KMS-11 (cell line): ENCODE measurements around the gene CORO1C.

Source experiments
- H2AFZ ChIP-seq: fragments of 200-600 bp; sonication (generic); 2 replicates; pipeline ENCODE4 v1.6.1; 2016; ENCODE audit warnings: antibody characterized with exemption, mixed run types, low read depth
- H3K27ac ChIP-seq: fragments of 200-600 bp; sonication (generic); 2 replicates; pipeline ENCODE4 v1.6.1; 2016; ENCODE audit warnings: mild to moderate bottlenecking, mixed run types
- H3K27me3 ChIP-seq: fragments of 200-600 bp; sonication (generic); 2 replicates; pipeline ENCODE4 v1.6.1; 2017; ENCODE audit warnings: mild to moderate bottlenecking, low read depth, mixed run types, moderate library complexity; ENCODE audit not compliant: insufficient read depth
- H3K36me3 ChIP-seq: fragments of 200-600 bp; sonication (generic); 2 replicates; pipeline ENCODE4 v1.6.1; 2017; ENCODE audit warnings: mild to moderate bottlenecking, mixed run types; ENCODE audit not compliant: insufficient read depth
- H3K4me1 ChIP-seq: fragments of 200-600 bp; sonication (generic); 2 replicates; pipeline ENCODE4 v1.6.1; 2016; ENCODE audit warnings: mild to moderate bottlenecking, low read depth, mixed run types; ENCODE audit not compliant: poor library complexity, severe bottlenecking
- H3K4me2 ChIP-seq: fragments of 200-600 bp; sonication (generic); 2 replicates; pipeline ENCODE4 v1.7.0; 2016; ENCODE audit warnings: mild to moderate bottlenecking, mixed run types
- H3K4me3 ChIP-seq: fragments of 200-600 bp; sonication (generic); IDR thresholded peaks from 2 replicates; pipeline ENCODE4 v1.6.1; 2017; ENCODE audit warnings: low read depth, low read length, mixed read lengths; ENCODE audit not compliant: insufficient read depth
- H3K79me2 ChIP-seq: fragments of 200-600 bp; sonication (generic); 2 replicates; pipeline ENCODE4 v1.6.1; 2016; ENCODE audit warnings: low read depth, mixed run types; ENCODE audit not compliant: insufficient read depth
- H3K9ac ChIP-seq: fragments of 200-600 bp; sonication (generic); 2 replicates; pipeline ENCODE4 v1.6.1; 2016; ENCODE audit warnings: mild to moderate bottlenecking, mixed run types
- H4K20me1 ChIP-seq: fragments of 200-600 bp; sonication (generic); 2 replicates; pipeline ENCODE4 v1.6.1; 2016; ENCODE audit warnings: mild to moderate bottlenecking, mixed run types; ENCODE audit not compliant: insufficient read depth
- TF ChIP-seq, protein P1 (sequence below): fragments of 200-600 bp; sonication (generic); conservative IDR thresholded peaks from 2 replicates; pipeline ENCODE4 v1.6.1; 2017; ENCODE audit warnings: low read depth, mild to moderate bottlenecking, antibody characterized with exemption, low read length, moderate library complexity, mixed read lengths

CORO1C gene

DNA sequence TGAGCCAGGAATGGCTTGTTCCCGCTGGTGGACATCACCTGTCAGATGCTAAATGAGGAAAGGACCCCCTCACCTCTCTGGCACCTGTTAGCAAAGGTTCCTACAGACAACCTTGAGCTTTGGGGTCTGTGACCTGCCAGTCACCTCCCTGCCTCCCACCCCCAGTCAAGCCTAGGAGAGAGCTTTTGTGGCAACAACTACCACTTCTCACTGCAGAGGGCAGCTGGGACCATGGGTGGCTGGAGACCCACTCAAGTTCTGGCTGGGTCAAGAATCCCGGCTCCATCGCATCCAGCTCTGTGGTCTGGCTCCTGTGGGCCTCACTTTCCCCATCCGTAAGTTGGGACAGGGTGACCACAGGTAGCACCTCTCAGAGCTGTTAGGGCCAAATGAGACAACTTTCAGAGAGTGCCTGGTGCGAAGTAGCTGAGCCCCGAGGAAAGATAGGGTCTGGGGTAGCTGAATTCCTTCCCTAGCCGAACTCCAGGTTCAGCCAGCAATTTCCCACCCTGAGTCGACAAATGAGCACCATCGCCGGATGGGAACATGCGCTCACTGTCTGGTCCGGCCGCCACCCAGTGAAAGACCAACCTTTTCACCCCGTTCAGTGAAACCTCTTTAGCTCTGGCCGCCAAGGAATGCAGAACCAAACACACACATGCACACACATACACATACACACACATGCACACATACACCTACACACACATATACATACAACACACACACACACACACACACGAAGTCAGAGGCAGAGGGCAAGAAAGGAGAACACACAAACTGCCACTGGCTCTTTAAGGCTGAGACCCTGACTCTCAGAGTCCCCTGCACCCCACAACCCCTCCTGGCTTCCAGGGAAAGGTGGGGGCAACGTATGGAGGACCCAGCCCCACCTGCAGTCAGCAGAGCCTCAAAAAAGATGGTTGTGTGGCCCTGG lies 135.3 kb downstream of the CORO1C start:
- Histone ChIP-seq H3K4me3 (no peak overlapping the region), H3K36me3 (no peaks in the 10 kb centered on the region), H3K79me2 (no peaks in the 10 kb centered on the region), H3K27ac (no peak overlapping the region), H3K9ac (no peak overlapping the region), H3K4me1 (no peaks in the 10 kb centered on the region), H3K27me3 (no peaks in the 10 kb centered on the region), H2AFZ (no peak overlapping the region), H3K4me2 (no peak overlapping the region), H4K20me1 (no peaks in the 10 kb centered on the region)
- TF ChIP-seq, protein P1, sequence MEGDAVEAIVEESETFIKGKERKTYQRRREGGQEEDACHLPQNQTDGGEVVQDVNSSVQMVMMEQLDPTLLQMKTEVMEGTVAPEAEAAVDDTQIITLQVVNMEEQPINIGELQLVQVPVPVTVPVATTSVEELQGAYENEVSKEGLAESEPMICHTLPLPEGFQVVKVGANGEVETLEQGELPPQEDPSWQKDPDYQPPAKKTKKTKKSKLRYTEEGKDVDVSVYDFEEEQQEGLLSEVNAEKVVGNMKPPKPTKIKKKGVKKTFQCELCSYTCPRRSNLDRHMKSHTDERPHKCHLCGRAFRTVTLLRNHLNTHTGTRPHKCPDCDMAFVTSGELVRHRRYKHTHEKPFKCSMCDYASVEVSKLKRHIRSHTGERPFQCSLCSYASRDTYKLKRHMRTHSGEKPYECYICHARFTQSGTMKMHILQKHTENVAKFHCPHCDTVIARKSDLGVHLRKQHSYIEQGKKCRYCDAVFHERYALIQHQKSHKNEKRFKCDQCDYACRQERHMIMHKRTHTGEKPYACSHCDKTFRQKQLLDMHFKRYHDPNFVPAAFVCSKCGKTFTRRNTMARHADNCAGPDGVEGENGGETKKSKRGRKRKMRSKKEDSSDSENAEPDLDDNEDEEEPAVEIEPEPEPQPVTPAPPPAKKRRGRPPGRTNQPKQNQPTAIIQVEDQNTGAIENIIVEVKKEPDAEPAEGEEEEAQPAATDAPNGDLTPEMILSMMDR = no peak
